Mammary epithelial cell (primary cell): Measurements from ENCODE around the gene GSG1L.

ENCODE experiments used
- EZH2 ChIP-seq: IDR thresholded peaks from 2 replicates; pipeline ENCODE4 v1.6.1; 2012; ENCODE audit warnings: low read length, inconsistent platforms, borderline replicate concordance
- TF ChIP-seq, protein P1 (sequence below), 2 donors: IDR thresholded peaks in 1 of 2; conservative IDR thresholded peaks in 1 of 2; 2 replicates each; pipeline ENCODE4 v1.5.1; 2011 to 2012; ENCODE audit warnings: inconsistent platforms in 2 of 2, low read length in 2 of 2, mild to moderate bottlenecking in 2 of 2, control low read depth in 1 of 2, low read depth in 1 of 2; ENCODE audit not compliant: insufficient read depth in 1 of 2; ENCODE audit errors: extremely low read depth in 1 of 2

DNA sequence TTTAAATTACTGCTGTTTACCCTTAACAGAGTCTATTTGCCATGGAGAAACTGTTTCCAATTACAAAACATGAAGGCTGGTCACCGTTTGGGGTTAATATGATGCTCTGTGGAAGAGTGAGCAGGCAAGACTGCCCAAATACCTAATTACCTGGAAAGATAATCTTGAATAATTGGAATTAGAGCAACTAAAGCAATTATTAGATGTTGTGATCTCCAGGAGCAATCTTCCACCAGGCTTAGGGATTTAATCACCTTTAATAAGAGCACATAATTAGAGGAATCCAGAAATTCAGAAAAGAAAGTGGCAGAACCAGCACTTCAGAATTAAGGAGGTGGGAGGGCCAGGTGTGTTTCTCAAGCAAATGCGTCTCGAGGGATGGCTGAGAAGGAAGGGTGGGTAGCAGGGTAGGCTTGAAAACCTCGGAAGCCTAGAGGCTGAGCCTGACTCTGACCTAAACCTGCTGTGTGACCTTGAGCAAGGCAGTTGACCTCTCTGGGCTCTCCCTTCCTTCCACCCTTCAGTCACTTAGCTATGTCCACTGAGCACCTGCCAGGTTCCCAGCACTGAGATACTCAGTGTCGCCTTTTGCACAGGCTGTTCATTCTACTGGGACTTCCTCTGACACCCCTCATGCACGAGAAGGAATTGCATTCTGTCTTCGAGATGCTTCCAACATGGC is 113.2 kb downstream of the GSG1L start:
- TF ChIP-seq, protein P1, sequence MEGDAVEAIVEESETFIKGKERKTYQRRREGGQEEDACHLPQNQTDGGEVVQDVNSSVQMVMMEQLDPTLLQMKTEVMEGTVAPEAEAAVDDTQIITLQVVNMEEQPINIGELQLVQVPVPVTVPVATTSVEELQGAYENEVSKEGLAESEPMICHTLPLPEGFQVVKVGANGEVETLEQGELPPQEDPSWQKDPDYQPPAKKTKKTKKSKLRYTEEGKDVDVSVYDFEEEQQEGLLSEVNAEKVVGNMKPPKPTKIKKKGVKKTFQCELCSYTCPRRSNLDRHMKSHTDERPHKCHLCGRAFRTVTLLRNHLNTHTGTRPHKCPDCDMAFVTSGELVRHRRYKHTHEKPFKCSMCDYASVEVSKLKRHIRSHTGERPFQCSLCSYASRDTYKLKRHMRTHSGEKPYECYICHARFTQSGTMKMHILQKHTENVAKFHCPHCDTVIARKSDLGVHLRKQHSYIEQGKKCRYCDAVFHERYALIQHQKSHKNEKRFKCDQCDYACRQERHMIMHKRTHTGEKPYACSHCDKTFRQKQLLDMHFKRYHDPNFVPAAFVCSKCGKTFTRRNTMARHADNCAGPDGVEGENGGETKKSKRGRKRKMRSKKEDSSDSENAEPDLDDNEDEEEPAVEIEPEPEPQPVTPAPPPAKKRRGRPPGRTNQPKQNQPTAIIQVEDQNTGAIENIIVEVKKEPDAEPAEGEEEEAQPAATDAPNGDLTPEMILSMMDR (conservative IDR thresholded peaks at IDR 0.05 in 1 of 2, IDR thresholded peaks at IDR 0.05 in 1 of 2; ENCODE audit: extremely low read depth in 1 of 2, insufficient read depth in 1 of 2, low read depth in 1 of 2, low read length in 2 of 2), result no peak
- no peak for TF ChIP-seq EZH2
